HepG2 (cell line): ENCODE measurements around the gene ANKRD1. TPM values are rescaled to one million over a fixed set of nuclear protein-coding genes. Genes with fewer than 3 reads are reported as not detected.

Source experiments
- CBX1 ChIP-seq: IDR thresholded peaks from one replicate; pipeline ENCODE4 v1.6.1; 2016; ENCODE audit warnings: antibody characterized with exemption, low read depth
- GATAD2A ChIP-seq: IDR thresholded peaks from 2 replicates; pipeline ENCODE4 v1.6.1; 2016
- HDAC6 ChIP-seq: fragments of 200-600 bp; sonication (generic); IDR thresholded peaks from 2 replicates; pipeline ENCODE4 v1.7.0; 2017; ENCODE audit warnings: mild to moderate bottlenecking, antibody characterized with exemption, low read length, low read depth
- HMG20A ChIP-seq: IDR thresholded peaks from 2 replicates; pipeline ENCODE4 v1.6.1; 2016; ENCODE audit warnings: borderline replicate concordance
- HNRNPK ChIP-seq: fragments of 200-400 bp; formaldehyde crosslinking; IDR thresholded peaks from 2 replicates; pipeline ENCODE4 v1.6.1; 2018; ENCODE audit warnings: low read length, low read depth, moderate library complexity, mild to moderate bottlenecking; ENCODE audit not compliant: poor library complexity, severe bottlenecking
- MTF2 ChIP-seq: sonication (generic); formaldehyde crosslinking; IDR thresholded peaks from 2 replicates; pipeline ENCODE4 v1.5.0; 2020; ENCODE audit warnings: missing genetic modification reagents, borderline replicate concordance
- NR2C2 ChIP-seq: sonication (generic); formaldehyde crosslinking; IDR thresholded peaks from 2 replicates; pipeline ENCODE4 v1.4.0; 2020; ENCODE audit warnings: missing genetic modification reagents, mild to moderate bottlenecking, moderate library complexity, borderline replicate concordance
- SMARCC2 ChIP-seq: fragments of 450-650 bp; IDR thresholded peaks from 2 replicates; pipeline ENCODE4 v1.6.1; 2017; ENCODE audit warnings: antibody characterized with exemption, mild to moderate bottlenecking
- SPEN ChIP-seq: sonication (generic); formaldehyde crosslinking; IDR thresholded peaks from 2 replicates; pipeline ENCODE4 v1.5.1; 2020; ENCODE audit warnings: low read depth, mild to moderate bottlenecking, missing genetic modification reagents
- SRSF4 ChIP-seq: fragments of 200-400 bp; formaldehyde crosslinking; IDR thresholded peaks from one replicate; pipeline ENCODE4 v1.6.1; 2018; ENCODE audit warnings: mild to moderate bottlenecking, low read depth, low read length, moderate library complexity; ENCODE audit not compliant: poor library complexity, severe bottlenecking
- TCF7 ChIP-seq: sonication (generic); IDR thresholded peaks from 2 replicates; pipeline ENCODE4 v1.6.1; 2016; ENCODE audit warnings: antibody characterized with exemption, low read depth
- ZNF335 ChIP-seq: sonication (generic); formaldehyde crosslinking; IDR thresholded peaks from 2 replicates; pipeline ENCODE4 v1.4.0; 2020; ENCODE audit warnings: missing genetic modification reagents
- ZNF383 ChIP-seq: sonication (generic); formaldehyde crosslinking; IDR thresholded peaks from 2 replicates; pipeline ENCODE4 v1.4.0; 2020; ENCODE audit warnings: missing genetic modification reagents, mild to moderate bottlenecking, borderline replicate concordance
- ZNF546 ChIP-seq: sonication (generic); formaldehyde crosslinking; conservative IDR thresholded peaks from 2 replicates; pipeline ENCODE4 v1.8.1; 2023; ENCODE audit warnings: mild to moderate bottlenecking, missing genetic modification reagents
- ZNF549 ChIP-seq: sonication (generic); formaldehyde crosslinking; IDR thresholded peaks from 2 replicates; pipeline ENCODE4 v1.5.0; 2020; ENCODE audit warnings: missing genetic modification reagents
- ZNF616 ChIP-seq: sonication (generic); formaldehyde crosslinking; IDR thresholded peaks from 2 replicates; pipeline ENCODE4 v1.5.0; 2020; ENCODE audit warnings: low read depth, mild to moderate bottlenecking, missing genetic modification reagents
- ZNF629 ChIP-seq: sonication (generic); formaldehyde crosslinking; conservative IDR thresholded peaks from 2 replicates; pipeline ENCODE4 v1.5.0; 2020; ENCODE audit warnings: missing genetic modification reagents
- ZNF788 ChIP-seq: sonication (generic); formaldehyde crosslinking; IDR thresholded peaks from 2 replicates; pipeline ENCODE4 v1.5.0; 2020; ENCODE audit warnings: mild to moderate bottlenecking, missing genetic modification reagents, borderline replicate concordance
- ZNF792 ChIP-seq: IDR thresholded peaks from 2 replicates; pipeline ENCODE4 v1.6.1; 2016
- ZSCAN9 ChIP-seq: IDR thresholded peaks from 2 replicates; pipeline ENCODE4 v1.6.1; 2016; ENCODE audit warnings: borderline replicate concordance
- polyA plus RNA-seq, 8 experiments: library from polyadenylated mRNA; depleted of rRNA in 3 of 8; stranded (reverse) in 7 of 8; unstranded in 1 of 8; fragments of >200 nt; fragmentation: Illumina TruSeq in 4 of 8; extraction: Trizol in 4 of 8; gene quantifications; 2 replicates each; pipeline versions ENCODE4 v1.2.1 to v1.2.3, GENCODE V29; 2011 to 2016; ENCODE audit warnings: low read depth in 4 of 8, missing spikeins in 1 of 8, mixed read lengths in 1 of 8; ENCODE audit not compliant: insufficient read depth in 1 of 8
- total RNA-seq, 5 experiments: library from RNA; depleted of rRNA; stranded (reverse); fragments of >200 nt; fragmentation: Illumina TruSeq; extraction: Trizol; gene quantifications; 2 replicates each; pipeline ENCODE4 v1.2.3, GENCODE V29; 2016; ENCODE audit warnings: low read depth in 1 of 5
- TF ChIP-seq, protein P1 (sequence below): sonication (generic); formaldehyde crosslinking; IDR thresholded peaks from 2 replicates; pipeline ENCODE4 v1.4.0; 2020; ENCODE audit warnings: low read depth, missing genetic modification reagents
- TF ChIP-seq, protein P2 (sequence below): sonication (generic); formaldehyde crosslinking; conservative IDR thresholded peaks from 2 replicates; pipeline ENCODE4 v1.8.0; 2022; ENCODE audit warnings: mild to moderate bottlenecking, moderate library complexity, missing genetic modification reagents
- TF ChIP-seq, protein P3 (sequence below): sonication (generic); formaldehyde crosslinking; conservative IDR thresholded peaks from 2 replicates; pipeline ENCODE4 v1.4.0; 2020; ENCODE audit warnings: missing genetic modification reagents

The ANKRD1 gene
- total and polyA plus RNA-seq, 2 of the 13 experiments (the other 11 are each of a cell fraction or from before 2014, with no cell fraction given): 19.4 to 41.8 TPM

DNA sequence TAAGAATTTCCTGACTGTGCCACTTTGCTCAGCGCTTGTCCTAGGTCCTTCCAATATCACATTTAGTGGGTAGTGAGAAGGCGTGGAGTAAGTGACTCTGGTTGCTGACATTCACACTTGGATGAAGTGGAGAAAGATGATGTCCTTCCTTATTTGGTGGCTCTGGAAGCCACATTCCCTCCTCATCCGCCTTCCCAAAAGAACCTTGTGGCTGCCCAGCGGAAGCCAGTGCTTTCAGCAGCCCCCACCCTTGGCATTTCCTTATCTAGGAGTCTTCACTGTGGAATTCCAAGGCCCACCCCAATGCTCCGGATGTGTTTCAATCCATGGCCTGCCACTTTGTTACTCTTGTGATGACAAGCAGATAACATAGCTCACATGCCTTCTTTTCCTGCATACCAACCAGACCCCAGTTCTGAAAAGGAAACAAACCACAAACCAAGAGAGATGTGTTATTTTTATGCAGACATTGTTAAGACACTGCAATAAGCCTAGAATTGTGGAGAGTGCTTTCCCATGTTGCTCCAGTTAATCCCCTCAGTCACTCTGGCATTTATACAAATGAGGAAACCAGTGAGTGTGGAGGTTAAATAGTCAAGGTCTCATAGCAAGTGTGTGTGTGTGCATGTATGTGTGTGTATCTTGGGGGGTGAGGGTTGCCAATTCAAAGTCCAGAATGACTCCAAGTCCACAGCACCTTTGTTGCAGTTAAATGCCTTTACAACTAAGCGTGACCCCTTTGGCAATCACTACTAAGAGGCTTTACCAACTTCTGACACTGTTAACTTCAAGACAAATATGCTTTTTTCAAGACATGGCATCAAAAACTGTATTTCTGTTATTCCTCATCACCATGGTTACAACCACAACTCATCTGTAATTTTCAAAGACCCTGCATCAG is 10.3 kb upstream of the ANKRD1 start (continued):
- no peak for TF ChIP-seq HNRNPK
- TF ChIP-seq CBX1: no peak
- peak; percentile 94 for TF ChIP-seq GATAD2A
- TF ChIP-seq MTF2: no peak
- TF ChIP-seq ZSCAN9 (CRISPR knock-in tag): peak; percentile 86; the same call in 1 of the 2 replicates
- peak; percentile 83; the same call in 1 of the 2 replicates for TF ChIP-seq HMG20A
- no peak for TF ChIP-seq ZNF549 (CRISPR knock-in tag)
- TF ChIP-seq ZNF616 (CRISPR knock-in tag): no peak
- 0 out of 2 replicates have a peak, but pooled peaks have one; percentile 23 for TF ChIP-seq SMARCC2
- peak; percentile 38; the same call in 1 of the 2 replicates for TF ChIP-seq ZNF788 (CRISPR knock-in tag)
- no peak for TF ChIP-seq SRSF4
- peak; percentile 78; the same call in 1 of the 2 replicates for TF ChIP-seq SPEN
- no peak for TF ChIP-seq ZNF383 (CRISPR knock-in tag)
- TF ChIP-seq, protein P1, sequence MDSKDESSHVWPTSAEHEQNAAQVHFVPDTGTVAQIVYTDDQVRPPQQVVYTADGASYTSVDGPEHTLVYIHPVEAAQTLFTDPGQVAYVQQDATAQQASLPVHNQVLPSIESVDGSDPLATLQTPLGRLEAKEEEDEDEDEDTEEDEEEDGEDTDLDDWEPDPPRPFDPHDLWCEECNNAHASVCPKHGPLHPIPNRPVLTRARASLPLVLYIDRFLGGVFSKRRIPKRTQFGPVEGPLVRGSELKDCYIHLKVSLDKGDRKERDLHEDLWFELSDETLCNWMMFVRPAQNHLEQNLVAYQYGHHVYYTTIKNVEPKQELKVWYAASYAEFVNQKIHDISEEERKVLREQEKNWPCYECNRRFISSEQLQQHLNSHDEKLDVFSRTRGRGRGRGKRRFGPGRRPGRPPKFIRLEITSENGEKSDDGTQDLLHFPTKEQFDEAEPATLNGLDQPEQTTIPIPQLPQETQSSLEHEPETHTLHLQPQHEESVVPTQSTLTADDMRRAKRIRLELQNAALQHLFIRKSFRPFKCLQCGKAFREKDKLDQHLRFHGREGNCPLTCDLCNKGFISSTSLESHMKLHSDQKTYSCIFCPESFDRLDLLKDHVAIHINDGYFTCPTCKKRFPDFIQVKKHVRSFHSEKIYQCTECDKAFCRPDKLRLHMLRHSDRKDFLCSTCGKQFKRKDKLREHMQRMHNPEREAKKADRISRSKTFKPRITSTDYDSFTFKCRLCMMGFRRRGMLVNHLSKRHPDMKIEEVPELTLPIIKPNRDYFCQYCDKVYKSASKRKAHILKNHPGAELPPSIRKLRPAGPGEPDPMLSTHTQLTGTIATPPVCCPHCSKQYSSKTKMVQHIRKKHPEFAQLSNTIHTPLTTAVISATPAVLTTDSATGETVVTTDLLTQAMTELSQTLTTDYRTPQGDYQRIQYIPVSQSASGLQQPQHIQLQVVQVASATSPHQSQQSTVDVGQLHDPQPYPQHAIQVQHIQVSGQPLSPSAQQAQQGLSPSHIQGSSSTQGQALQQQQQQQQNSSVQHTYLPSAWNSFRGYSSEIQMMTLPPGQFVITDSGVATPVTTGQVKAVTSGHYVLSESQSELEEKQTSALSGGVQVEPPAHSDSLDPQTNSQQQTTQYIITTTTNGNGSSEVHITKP (CRISPR knock-in tag): no peak
- TF ChIP-seq NR2C2: peak; percentile 87
- no peak for TF ChIP-seq ZNF629 (CRISPR knock-in tag)
- TF ChIP-seq, protein P2, sequence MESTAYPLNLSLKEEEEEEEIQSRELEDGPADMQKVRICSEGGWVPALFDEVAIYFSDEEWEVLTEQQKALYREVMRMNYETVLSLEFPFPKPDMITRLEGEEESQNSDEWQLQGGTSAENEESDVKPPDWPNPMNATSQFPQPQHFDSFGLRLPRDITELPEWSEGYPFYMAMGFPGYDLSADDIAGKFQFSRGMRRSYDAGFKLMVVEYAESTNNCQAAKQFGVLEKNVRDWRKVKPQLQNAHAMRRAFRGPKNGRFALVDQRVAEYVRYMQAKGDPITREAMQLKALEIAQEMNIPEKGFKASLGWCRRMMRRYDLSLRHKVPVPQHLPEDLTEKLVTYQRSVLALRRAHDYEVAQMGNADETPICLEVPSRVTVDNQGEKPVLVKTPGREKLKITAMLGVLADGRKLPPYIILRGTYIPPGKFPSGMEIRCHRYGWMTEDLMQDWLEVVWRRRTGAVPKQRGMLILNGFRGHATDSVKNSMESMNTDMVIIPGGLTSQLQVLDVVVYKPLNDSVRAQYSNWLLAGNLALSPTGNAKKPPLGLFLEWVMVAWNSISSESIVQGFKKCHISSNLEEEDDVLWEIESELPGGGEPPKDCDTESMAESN (CRISPR knock-in tag): no peak
- no peak for TF ChIP-seq ZNF792
- TF ChIP-seq TCF7: peak; percentile 53
- TF ChIP-seq HDAC6: no peak
- no peak for TF ChIP-seq ZNF335 (CRISPR knock-in tag)
- TF ChIP-seq ZNF546 (CRISPR knock-in tag): no peak
- TF ChIP-seq, protein P3, sequence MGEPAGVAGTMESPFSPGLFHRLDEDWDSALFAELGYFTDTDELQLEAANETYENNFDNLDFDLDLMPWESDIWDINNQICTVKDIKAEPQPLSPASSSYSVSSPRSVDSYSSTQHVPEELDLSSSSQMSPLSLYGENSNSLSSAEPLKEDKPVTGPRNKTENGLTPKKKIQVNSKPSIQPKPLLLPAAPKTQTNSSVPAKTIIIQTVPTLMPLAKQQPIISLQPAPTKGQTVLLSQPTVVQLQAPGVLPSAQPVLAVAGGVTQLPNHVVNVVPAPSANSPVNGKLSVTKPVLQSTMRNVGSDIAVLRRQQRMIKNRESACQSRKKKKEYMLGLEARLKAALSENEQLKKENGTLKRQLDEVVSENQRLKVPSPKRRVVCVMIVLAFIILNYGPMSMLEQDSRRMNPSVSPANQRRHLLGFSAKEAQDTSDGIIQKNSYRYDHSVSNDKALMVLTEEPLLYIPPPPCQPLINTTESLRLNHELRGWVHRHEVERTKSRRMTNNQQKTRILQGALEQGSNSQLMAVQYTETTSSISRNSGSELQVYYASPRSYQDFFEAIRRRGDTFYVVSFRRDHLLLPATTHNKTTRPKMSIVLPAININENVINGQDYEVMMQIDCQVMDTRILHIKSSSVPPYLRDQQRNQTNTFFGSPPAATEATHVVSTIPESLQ (CRISPR knock-in tag): no peak
